Subcutaneous adipose tissue (tissue), 4 donors: ENCODE data around the gene CDH23. TPM values are rescaled to one million over a fixed set of nuclear protein-coding genes. Genes with fewer than 3 reads are reported as not detected.

Source experiments
- CTCF ChIP-seq: fragments of 450-650 bp; IDR thresholded peaks from one replicate; pipeline ENCODE4 v1.5.1; 2016; ENCODE audit warnings: low read depth, mild to moderate bottlenecking, control low read depth, antibody characterized with exemption, moderate library complexity
- total RNA-seq, 4 donors: library from RNA; depleted of rRNA; stranded (reverse); fragments of >200 nt; gene quantifications; one replicate each; pipeline ENCODE4 v1.1.0, GENCODE V29; 2016

CDH23 gene
- total RNA-seq, 4 donors from 2014 or later: 14.3 to 74.8 (median 24.1) TPM

GRCh38 chr10:71783917-71784678 is 387.4 kb downstream of the CDH23 start:
- no peak for TF ChIP-seq CTCF

GRCh38 chr10:71784679-71785272 is 388.1 kb downstream of the CDH23 start:
- TF ChIP-seq CTCF: no peak

GRCh38 chr10:71788954-71789353 is 392.2 kb downstream of the CDH23 start:
- no peak for TF ChIP-seq CTCF

GRCh38 chr10:71789871-71790270 is 393.2 kb downstream of the CDH23 start:
- TF ChIP-seq CTCF: no peak

GRCh38 chr10:71790749-71791440 is 394.2 kb downstream of the CDH23 start:
- TF ChIP-seq CTCF: no peak

GRCh38 chr10:71795248-71795647 is 398.5 kb downstream of the CDH23 start:
- no peak for TF ChIP-seq CTCF

- TF ChIP-seq CTCF: no peak
Observed at GRCh38 chr10:71796749-71797405, 400.2 kb downstream of the CDH23 start.
